Measurements from ENCODE around the gene CD300LD. TPM values are rescaled to one million over a fixed set of nuclear protein-coding genes. Genes with fewer than 3 reads are reported as not detected.

The CD300LD gene
- total RNA-seq, 2 donors from 2014 or later, result not detected

DNA sequence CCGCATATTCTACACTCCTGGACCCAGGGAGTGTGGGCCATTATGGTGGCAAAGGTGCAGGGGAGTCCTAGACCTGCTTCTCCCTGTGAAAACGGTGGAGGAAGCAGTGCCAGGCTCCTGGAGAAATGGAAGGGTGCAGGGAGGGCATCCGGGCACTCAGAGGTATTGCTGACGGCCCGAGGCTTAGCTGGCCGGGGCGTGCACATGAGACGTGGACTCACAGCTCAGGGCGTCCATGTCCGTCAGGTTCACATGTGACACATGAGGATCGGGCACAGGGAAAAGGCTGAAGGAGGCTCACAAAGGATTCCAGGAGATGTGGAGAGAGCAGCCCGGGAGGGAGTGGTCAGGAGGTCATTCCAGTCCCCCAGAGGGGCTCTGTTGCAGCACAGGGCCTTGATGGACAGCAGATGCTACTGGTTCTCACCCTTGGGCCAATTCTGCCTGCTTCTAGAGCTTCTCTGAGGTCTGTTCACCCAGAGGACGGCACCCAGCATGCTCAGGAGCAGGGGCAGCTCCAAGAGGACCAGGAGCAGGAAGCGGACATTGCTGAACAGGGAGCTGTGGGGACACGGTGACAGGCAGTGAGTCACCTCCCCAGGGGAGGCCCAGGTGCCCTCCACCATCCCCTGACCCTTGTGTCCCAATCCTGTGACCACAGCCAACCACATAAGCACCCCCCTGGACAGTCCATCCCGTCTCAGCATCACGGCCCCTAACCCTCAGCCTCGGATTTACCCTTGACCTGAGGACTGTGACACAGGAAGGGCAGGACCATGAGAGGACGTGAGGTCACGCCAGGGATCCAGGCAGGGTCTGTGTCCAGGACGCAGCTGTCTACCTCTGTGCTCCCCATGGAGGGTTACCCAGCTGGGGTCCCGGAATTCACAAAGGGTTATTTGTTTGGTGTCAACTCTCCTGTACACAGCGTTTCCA, 50.6 kb downstream of the CD300LD start:
- 73% methylated on average over 23 of the region's 23 CpGs for WGBS
- Histone ChIP-seq H3K27me3 (replicated peaks; ENCODE audit: insufficient read depth) (no peaks in the 10 kb centered on the region), H3K4me1 (replicated peaks) (no peaks in the 10 kb centered on the region), H3K27ac (no peak overlapping the region), H3K9me3 (no peaks in the 10 kb centered on the region), H3K4me3 (no peak overlapping the region), H3K36me3 (no peaks in the 10 kb centered on the region)
- DNase-seq (ENCODE audit: low spot score), result no peak
- intact Hi-C loops (cut with DNase I), result no loop called here
- TF ChIP-seq, protein P1, sequence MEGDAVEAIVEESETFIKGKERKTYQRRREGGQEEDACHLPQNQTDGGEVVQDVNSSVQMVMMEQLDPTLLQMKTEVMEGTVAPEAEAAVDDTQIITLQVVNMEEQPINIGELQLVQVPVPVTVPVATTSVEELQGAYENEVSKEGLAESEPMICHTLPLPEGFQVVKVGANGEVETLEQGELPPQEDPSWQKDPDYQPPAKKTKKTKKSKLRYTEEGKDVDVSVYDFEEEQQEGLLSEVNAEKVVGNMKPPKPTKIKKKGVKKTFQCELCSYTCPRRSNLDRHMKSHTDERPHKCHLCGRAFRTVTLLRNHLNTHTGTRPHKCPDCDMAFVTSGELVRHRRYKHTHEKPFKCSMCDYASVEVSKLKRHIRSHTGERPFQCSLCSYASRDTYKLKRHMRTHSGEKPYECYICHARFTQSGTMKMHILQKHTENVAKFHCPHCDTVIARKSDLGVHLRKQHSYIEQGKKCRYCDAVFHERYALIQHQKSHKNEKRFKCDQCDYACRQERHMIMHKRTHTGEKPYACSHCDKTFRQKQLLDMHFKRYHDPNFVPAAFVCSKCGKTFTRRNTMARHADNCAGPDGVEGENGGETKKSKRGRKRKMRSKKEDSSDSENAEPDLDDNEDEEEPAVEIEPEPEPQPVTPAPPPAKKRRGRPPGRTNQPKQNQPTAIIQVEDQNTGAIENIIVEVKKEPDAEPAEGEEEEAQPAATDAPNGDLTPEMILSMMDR (IDR thresholded peaks at IDR 0.05), result no peak

DNA sequence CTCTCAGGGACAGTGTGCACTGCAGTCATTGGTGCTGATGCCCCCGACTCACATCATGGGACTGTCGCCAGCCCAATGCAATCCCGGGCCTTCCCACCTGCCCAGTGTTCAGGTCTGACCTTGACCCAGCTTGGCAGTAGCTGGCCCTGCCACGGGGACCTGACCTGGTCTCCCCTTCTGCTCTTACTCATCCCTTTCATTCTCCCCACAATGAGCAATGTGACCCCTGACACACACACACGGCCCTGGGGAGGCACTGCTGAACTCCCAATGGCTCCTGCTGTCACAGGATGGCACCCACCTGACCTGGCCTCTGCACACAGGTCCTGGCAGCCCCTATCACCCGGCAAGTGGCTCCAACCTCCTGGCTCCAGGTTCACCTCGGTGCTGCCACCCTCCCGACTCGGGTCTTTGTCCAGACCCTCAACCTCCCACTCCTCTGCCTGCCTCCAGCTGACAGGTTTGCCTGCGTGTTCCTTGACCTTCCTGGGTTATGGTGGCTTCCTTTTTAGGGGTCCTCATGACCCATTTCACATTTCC, 52.7 kb downstream of the CD300LD start:
- Histone ChIP-seq H3K27ac (no peak overlapping the region), H3K27me3 (replicated peaks; ENCODE audit: insufficient read depth) (no peaks in the 10 kb centered on the region), H3K4me1 (replicated peaks) (no peaks in the 10 kb centered on the region), H3K4me3 (no peak overlapping the region), H3K9me3 (no peaks in the 10 kb centered on the region), H3K36me3 (no peaks in the 10 kb centered on the region)
- TF ChIP-seq, protein P1 (IDR thresholded peaks at IDR 0.05), result no peak
- TF ChIP-seq POLR2AphosphoS5 (IDR thresholded peaks at IDR 0.05), result no peak
- TF ChIP-seq POLR2A (IDR thresholded peaks at IDR 0.05), result no peak
- intact Hi-C loops (cut with DNase I), result no loop called here
- 86% methylated on average over 10 of the region's 10 CpGs for WGBS
- DNase-seq (ENCODE audit: low spot score), result no peak

DNA sequence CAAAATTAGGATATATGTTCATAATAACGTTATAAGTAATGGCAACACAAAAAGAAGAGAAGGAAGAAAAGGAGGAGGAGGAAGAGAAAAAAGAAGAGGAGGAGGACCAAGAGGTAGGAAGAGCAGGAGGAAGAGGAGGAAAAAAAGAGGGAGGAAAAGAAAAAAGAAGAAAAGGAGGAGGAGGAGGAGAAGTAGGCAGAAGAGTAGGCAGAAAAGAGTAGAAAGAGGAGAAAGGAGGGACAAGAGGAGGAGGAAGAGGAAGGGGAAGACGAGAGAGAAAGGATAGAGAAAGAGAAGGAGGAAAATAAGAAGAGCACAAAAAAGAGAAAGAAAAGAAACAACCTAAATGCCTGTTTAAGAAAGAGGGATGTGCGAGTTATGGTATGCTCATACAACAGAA, 55.2 kb downstream of the CD300LD start:
- intact Hi-C loops (cut with DNase I), result no loop called here

DNA sequence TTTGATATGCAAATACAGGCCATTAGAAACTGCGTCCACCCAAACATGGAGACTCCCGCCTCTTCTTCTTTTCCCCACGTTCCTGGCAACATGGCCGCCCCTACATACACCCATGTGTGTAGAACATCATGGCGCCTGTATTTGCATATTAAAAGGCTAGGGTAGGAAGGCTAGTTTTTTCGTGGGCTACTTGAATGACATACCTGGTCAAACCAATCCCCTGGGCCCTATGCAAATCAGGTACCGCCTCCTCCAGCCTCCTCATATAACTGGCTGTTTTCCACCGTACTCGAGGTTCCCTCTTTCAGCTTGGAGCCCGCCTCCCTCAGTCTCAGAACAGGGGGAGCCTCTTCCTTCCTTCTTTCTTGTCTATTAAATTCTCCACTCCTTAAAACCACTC, 60.0 kb downstream of the CD300LD start:
- Histone ChIP-seq H3K27ac (no peak overlapping the region), H3K4me1 (replicated peaks) (no peaks in the 10 kb centered on the region), H3K4me3 (no peak overlapping the region), H3K36me3 (no peaks in the 10 kb centered on the region), H3K9me3 (no peaks in the 10 kb centered on the region), H3K27me3 (replicated peaks; ENCODE audit: insufficient read depth) (no peaks in the 10 kb centered on the region)
- DNase-seq (ENCODE audit: low spot score), result no peak
- TF ChIP-seq POLR2AphosphoS5 (IDR thresholded peaks at IDR 0.05) (no peak), POLR2A (IDR thresholded peaks at IDR 0.05) (peak; percentile 20)
- intact Hi-C loops (cut with DNase I), result no loop called here
- WGBS, result 69% methylated on average over 10 of the region's 10 CpGs

More for the DNA sequence above, 55.2 kb downstream of the CD300LD start:
- DNase-seq (ENCODE audit: low spot score), result no peak
- Histone ChIP-seq H3K4me3 (no peak overlapping the region), H3K27me3 (replicated peaks; ENCODE audit: insufficient read depth) (no peaks in the 10 kb centered on the region), H3K4me1 (replicated peaks) (no peaks in the 10 kb centered on the region), H3K27ac (no peak overlapping the region), H3K36me3 (no peaks in the 10 kb centered on the region), H3K9me3 (no peaks in the 10 kb centered on the region)
- TF ChIP-seq, protein P1 (IDR thresholded peaks at IDR 0.05), result no peak
- TF ChIP-seq POLR2A (IDR thresholded peaks at IDR 0.05), result no peak
- TF ChIP-seq POLR2AphosphoS5 (IDR thresholded peaks at IDR 0.05), result no peak
- WGBS, result 79% methylated on average over 3 of the region's 3 CpGs

DNA sequence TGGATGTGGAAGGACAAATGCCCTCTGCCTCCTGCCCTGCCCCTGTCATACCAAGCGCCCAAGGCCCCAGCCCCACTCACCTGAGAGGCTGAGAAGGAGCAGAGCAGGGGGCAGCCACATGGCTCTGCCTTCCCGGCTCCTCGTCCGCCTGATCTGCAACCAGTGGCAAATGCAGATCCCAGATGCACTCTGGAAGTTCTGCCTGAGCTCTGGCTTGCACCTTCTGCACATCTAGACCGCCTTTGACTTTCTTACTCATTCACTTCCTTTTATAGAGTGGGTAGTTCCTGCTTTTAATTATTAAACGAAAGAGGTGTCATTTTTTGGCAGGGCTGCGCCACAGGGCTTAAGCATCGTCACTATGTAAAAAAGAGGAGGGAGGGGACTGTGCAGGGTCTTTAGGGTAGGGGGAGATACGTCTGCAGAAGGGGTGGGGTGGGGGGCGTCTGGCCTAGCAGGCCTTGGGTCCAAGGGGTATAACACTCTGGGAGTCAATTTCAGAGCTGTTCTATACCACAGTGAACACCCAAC, 60.8 kb downstream of the CD300LD start, which contains the start of gene CD300LB:
Gene CD300LB (minus strand): TSS at position 245 of the 531 bp plus-strand sequence. CDS start 125 bp downstream, at position 120.
- no peaks in the 10 kb centered on the region for H3K27me3 ChIP-seq (replicated peaks; ENCODE audit: insufficient read depth)
- no peak for DNase-seq (ENCODE audit: low spot score)
- WGBS, result 64% methylated on average over 10 of the region's 10 CpGs
- H3K9me3 ChIP-seq, result no peaks in the 10 kb centered on the region
- no peaks in the 10 kb centered on the region for H3K36me3 ChIP-seq
- H3K27ac ChIP-seq, result no peak within 1 kb of the TSS
- H3K4me1 ChIP-seq (replicated peaks), result no peaks in the 10 kb centered on the region
- TF ChIP-seq, protein P1 (IDR thresholded peaks at IDR 0.05), result no peak
- TF ChIP-seq POLR2A (IDR thresholded peaks at IDR 0.05) (no peak), POLR2AphosphoS5 (IDR thresholded peaks at IDR 0.05) (no peak)
- no peak within 1 kb of the TSS for H3K4me3 ChIP-seq
- intact Hi-C loops (cut with DNase I), result no loop called here

Measured in prostate gland (tissue), 2 donors.